NCI-H1930 (cell line): ENCODE data around the gene ADPRHL1.
"Not testable (repeated sequence)": the region's sequence is repeated elsewhere in the genome, so short reads cannot be mapped to it uniquely, and the experiment has no call there.

Experiments used
- DNase-seq, 2 experiments: peaks; one replicate each; lab custom pipeline; 2025; lab: John Stamatoyannopoulos, UW

ADPRHL1 gene

DNA sequence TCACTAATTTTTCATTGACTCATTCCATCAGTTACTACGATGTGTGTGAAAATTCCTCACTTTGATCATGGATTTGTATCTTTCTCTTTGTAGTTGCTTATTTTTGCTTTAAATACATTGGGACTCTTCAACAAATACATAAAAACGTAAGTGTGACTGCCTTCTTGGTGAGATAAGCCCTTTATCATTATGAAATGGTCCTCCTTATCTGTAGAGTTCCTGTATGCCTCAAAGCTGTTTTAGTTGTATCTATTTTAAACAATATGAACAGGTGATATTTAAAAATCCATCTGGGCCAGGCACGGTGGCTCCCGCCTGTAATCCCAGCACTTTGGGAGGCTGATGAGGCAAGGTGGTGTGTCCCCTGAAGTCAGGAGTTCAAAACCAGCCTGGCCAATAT is 25.9 kb upstream of the ADPRHL1 start:
- DNase-seq: no peak

DNA sequence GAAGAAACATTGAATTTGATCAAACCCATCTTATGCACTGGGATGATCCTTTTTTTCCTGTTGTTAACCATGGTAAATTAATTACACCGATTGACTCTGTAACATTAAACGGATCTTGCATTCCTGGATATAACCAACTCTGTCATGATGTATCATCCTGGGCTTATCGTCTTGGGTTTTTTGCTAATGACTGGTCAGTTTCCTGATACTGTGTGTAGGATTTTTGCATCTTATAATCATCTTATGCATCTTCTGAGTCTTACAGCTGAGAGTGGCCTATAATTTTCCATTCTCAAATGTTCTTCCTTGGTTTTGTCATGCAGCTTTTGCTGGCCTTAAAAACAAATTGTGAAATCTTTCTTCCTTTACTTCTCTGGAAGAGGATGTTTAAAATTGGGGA is 24.4 kb upstream of the ADPRHL1 start:
- DNase-seq: no peak

DNA sequence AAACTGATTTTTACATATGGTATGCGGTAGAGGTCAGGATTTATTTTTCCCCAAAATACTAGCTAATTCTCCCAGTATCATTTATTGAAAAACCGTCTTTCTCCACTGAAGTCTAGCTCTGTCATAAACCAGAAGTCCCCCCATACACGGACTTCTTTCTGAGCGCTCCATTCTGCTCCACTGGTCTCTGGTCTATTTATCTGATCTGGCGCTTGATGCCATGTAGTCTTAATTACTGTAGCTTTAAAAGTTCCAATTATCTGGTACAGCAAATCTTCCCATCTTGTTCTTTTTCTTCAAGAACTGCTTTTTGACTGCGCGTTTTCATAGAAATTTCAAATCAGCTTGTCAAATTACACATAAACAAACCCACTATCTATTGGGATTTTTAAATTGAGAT is 23.5 kb upstream of the ADPRHL1 start:
- no peak for DNase-seq

DNA sequence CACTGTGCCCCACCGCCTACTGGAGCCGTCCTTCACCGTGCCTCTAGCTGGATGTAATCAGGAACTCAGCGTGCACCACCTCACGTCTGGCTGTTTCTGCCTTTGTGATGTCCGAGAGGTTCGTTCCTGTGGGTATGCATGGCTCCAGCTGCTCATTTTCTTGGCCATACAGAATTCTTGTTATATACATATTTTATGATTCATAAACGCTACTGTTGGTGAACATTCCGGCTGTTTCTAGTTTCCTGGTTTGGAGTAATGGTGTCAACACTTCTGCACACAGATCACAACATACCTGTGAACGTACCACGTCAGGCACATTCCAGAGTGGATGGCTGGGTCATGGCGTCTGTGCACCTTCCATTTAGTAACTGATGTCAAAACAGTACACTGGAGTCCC is 22.6 kb upstream of the ADPRHL1 start:
- DNase-seq: no peak

DNA sequence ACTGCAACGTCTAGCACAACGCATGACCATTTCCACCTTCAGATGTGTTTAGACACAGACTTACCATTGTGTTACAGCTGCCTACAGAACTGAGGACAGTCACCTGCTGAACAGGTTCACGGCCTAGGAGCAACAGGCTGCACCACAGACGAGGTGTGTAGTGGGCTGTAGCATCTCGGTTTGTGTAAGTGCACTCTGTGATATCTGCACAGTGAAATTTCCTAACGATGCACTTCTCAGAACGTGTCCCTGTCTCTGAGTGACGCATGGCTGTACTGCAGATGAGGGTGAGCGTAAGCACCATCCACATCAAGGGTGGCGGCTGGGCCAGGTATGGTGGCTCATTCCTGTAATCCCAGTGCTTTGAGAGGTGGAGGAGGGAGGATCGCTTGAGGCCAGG is 22.0 kb upstream of the ADPRHL1 start:
- DNase-seq: no peak

DNA sequence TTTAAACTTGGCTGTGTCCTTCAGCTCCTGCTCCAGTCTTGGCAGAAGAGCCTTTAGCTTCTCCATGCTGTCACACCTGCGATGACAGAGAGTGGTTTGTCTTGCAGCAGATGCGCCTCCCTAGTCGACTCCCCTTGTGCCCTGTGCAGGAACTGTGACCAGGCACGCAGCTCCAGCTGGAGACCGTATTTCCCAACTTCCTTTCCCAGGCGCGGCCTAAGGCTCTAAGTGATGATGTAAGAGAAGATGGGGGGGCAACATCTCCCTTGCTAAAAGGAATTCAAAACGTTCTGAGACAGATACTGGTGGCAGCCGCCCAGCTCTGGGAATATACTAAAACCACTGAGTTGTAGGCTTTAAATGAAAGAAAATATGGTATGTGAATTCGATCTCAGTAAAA is 20.9 kb upstream of the ADPRHL1 start:
- DNase-seq: no peak

DNA sequence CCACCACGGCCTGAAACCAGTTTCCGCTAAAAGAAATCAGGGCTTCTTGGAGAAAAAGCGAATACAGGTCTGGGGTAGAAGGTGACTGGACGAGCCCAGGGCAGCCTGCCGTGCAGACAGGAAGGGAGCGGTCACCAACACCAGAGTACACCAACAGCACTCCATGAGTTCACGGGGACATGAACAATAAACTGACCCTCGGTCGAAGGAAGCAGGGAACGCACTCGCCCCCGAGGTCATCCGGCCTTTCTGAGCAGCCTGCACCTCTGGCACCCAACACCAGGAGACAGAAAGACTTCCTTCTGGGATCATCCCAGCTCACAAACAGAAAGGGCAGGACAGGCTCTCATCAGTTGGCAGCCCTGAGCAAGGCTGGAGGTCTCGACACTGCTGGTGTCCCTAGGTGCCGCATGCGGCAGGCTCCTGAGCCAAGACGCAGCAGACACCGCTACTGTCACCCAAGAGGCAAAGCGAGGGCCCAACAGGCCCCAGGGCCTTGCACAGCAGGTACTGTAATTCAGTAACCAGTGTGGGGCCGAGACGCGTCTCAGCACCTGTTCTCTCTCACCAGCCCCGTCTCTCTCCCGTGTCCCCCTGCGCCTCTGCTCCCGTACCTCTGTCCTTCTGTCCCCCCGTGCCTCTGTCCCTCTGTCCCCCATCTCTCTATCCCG is 19.2 kb upstream of the ADPRHL1 start:
- DNase-seq: no peak

DNA sequence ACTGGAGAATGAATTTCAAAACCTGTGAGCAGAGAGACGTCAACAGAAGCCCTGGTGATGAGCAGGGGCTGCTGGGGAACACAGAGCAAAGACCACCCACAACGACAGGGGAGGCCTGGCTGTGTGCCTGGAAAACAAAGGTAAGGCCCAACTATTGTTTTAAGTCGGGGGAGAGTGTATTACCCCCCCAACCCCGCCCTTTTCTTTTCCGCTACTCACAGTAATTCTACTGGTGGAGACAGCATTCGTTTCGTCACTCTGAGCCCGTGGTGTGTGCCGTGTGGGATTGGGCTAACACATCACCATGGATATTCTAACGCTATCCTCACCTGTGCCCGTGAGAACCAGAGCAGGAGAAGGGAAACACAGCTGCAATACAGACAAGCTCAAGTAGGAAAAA is 18.6 kb upstream of the ADPRHL1 start:
- DNase-seq: no peak

DNA sequence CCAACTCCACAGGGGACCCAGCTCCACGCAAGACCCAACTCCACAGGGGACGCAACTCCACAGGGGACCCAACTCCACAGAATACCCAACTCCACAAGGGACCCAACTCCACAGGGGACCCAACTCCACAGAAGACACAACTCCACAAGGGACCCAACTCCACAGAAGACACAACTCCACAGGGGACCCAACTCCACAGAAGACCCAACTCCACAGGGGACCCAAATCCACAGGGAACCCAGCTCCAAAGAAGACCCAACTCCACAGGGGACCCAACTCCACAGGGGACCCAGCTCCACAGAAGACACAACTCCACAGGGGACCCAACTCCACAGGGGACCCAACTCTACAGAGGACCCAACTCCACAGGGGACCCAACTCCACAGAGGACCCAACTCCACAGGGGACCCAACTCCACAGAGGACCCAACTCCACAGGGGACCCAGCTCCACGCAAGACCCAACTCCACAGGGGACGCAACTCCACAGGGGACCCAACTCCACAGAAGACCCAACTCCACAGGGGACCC is 17.4 kb upstream of the ADPRHL1 start:
- not testable (repeated sequence) for DNase-seq

DNA sequence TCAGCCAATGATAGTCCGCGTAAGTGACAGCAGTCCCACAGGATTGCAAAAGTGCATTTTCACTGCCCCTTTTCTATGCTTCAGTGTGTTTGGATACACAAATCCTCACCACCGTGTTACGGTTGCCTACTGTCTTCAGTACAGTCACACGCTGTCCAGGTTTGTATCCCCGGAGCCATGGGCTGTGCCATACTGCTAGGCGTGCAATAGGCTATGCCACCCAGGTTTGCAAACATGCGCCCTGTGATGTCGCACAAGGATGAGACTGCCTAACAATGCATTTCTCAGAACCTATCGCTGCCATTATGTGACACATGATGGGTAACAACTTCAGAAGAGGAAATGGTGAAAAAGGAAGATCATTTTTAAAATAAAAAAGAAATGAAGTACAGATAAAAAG is 16.8 kb upstream of the ADPRHL1 start:
- no peak for DNase-seq

DNA sequence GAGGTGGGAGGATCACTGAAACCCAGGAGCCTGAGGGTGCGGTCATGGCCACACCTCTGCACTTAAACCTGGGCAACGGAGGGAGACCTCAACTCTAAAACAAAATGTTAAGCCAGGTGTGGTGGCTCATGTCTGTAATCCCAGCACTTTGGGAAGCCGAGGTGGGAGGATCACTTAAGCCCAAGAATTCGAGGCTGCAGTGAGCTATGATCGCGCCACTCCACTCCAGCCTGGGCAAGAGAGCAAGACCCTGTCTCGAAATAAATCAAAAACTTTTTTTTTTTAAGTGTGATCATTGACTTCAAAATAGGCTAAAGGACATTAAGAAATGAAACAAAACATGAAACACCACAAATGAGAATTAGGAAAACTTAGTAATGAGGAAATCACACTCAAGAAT is 16.3 kb upstream of the ADPRHL1 start:
- no peak for DNase-seq

DNA sequence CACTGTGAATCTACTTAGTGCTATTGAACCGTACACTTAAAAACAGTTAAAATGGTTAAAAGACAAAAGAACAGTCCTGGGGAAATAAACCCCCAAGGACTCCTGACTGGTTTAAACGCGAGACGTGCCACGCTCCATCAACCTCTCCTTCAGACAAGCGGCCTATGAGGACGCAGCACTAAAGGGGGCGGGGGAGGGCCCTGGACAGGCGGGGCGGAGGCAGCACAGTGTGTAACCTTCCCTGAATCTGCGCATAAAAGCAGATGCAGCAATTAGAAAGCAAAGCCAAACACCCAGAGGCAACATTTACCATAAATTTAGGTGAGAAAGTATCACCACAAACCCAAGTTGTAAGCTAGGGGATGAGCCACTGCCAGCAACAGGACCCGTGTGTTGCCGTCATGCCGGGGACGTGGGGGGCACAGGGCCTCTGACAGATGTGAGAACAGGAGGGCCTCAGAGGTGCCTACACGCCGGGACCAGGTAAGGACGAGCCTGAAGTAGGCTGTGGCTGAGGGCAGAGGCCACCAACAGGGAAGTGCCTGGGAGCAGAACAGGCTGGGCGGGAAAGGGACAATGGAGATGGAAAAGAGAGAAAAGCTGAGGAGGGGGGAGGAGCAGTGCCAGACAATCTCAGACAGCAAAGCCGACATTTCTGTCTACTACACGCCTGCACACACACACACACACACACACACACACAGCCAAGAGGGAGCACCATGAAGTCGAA is 15.3 kb upstream of the ADPRHL1 start:
- no peak for DNase-seq

DNA sequence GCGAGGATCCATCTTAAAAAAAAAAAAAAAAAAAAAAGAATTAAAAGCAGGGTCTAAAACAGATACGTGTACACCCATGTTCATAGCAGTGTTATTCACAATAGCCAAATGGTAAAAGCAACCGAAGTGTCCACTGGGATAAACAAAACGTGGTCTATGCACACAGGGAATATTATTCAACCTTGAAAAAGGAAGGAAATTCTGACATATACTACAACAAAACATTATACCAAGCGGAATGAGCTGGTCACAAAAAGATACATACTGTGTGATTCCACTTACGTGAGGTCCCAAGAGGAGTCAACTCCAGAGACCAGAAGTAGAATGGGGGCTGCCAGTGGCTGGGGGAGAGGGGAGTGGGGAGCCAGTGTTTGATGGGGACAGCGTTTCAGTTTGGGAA is 14.7 kb upstream of the ADPRHL1 start:
- DNase-seq: no peak

DNA sequence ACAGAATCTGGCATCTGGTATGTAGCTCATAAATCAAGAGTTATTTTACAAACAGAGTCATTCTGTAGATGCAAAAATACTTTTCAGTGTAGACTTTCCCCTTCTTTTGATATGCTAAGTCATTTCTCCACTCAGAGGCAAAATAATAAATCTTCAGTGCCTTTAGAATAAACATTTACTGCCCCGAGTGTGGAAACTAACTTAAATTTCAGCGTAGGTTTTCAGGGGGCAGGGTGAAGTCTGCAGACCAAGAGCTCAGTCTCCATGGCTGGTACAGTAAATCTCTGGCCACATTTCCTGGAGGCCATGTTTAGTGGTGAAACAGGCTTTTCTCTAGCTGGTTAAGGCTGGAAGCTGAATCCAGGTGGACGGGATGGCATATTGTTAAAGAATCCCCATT is 13.1 kb upstream of the ADPRHL1 start:
- DNase-seq: no peak

DNA sequence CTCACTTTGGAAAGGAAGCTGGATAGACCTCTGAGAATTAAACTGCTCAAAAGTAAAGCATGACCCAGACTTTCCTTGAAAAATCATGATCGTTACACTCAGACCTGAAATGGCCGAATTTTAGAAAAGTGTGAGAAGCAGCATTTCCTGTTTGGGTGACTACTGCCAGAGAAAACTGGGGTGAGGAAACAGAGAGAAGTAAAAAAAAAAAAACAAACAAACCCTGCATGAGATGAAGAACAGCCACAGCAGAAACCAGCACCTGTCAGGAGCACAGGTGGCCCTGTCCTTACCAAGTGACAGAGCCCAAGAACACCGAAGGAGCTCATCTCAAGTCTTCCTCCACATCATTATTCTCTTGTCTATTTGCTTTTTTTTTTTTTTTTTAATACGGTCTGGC is 12.0 kb upstream of the ADPRHL1 start:
- no peak for DNase-seq

DNA sequence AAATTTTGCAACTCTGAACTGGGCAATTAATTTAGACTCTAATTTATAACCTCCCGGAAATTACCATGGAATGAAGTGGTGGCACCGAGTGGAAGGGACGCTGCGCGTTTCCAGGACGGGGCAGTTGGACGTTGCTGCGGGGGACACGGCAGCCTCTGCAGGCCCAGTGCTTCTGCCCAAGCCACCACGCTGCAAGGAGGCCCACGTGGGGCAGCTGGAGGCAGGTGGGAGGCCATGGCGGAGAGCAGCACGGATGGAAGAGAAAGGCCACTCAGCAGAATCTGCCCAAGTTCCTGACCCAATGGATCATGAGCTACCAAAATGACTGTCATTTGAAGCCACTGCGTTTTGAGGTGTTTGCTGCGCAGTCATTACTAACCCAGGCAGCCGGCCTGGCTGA is 11.2 kb upstream of the ADPRHL1 start:
- DNase-seq: no peak

DNA sequence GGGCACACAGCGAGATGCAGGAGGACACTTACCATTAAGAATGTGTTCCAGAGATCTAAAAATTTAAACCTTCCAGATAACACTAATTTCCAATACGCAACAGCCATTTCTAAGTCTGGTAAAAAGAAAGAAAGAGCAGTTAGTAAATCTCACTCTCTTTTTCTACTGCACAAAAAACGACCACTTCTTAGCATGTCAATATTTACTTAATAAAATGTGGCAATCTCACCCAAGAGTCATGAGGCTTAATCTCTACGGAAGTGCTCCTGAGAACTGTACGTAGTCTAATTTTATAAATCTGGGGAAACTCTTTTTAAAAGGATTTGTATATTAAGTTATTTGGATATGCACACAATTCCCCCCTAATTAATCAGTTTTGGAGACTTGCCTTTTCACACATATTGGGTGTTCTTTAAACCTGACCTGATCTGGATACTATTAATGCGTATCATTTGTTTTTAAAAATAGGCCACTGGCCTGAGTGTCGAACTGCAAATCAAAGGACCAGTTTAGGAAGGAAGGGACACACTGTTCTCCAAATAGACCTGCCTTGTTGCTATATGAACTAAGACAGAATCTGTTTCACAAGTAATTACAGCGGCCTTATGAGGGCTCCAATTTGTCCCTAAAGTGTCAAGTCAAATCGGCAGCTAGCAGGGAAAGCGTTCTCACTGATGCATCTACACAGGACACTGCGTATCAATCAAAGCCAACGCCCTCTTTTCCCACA is 7.9 kb upstream of the ADPRHL1 start:
- DNase-seq: no peak

DNA sequence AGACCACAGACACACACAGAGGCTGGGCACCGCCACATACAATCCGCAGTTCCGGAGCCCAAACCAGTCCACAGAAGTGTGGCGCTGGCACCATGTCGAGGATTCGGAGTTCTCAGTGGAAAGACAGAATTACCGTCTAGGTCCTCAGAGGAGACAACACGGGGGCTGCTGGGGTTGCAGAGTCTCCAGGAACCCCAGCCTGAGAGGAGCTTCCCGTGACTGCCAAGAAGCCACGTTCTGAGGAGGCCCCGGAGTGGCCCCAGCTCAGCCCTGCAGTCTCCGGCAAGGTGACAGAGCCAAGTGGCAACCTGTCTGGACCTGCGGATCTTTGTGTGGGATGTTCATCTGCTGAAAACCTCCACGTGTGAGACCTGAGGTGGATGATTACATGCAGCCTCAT is 7.3 kb upstream of the ADPRHL1 start:
- no peak for DNase-seq

DNA sequence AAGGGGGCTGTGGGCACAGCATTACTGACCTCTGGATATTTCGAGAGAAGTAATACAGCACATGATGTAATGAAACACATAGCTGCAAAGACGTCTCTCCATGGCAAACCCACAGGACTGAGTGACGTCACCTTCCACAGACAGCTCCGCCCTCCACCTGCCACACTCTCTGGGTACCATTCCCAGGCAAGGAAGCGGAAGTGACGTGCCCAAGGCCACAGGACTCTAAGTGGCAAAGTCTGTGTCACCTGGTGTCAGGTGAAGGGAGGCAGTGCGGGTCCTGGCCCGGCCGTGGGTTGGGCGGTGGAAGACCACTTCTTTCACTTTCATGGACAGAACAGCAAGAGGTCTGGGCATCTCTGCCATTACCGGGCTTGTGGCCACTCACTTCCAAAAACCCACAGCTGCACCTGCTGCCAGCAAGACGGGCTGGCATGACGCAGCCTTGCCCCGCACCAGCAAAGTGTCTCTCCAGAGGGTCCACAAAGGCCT is 6.8 kb upstream of the ADPRHL1 start:
- DNase-seq: no peak

DNA sequence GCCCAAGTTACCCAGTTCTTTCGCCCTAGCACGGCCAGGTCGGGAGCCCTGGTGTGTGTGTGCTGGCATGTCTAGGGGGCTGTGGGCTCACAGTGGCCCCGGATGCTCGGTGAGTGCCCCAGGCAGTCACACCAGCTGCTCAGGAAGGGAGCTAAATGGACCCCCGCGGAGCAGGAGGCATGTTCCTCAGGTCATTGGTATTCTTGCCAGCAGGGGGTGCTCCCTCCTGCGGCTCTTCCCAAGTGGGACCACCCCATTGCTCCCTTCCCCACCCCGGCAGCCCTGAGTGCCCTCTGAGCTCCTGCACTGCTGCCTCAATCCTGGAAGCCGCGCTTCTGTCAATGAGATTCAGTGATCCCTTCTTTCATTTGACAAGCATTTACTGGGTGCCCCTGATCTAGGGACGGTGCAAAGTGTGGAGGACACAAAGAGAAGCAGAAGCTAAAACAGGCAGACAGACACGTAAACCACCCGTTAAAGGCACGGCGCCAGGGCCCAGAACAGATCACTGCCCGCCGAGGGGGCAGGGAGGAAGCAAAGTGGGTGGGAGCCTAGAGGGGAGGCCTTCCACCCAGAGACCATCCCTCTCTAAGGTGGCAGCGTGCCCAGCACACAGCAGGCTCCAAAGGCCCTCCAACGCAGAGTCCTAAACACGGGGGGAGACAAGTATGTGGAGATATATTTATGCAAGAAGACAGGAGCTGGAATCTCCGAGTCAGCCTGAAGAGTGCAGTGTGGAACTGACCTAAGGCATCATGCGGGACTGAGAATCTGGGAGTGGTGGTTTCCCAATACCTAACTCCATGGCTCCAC is 5.2 kb upstream of the ADPRHL1 start:
- no peak for DNase-seq

DNA sequence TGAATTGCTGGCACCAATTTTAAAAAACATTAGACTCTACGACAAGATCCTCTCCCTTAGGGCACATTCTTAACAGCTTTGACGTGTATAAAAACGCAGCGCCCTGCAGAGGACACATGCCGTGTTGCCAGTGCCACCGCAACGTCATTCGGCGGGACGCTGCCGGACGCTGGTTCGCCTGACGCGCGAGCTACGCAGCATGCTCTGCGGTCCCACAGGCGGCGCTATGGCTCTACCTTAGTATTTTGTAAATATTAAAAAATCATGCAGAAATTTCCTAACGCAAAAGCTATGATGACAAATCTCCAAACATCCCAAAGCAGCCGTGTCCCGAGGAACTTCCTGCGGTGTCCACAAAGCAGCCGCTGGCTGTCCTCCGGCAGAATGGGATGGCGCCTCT is 4.2 kb upstream of the ADPRHL1 start:
- DNase-seq: no peak

DNA sequence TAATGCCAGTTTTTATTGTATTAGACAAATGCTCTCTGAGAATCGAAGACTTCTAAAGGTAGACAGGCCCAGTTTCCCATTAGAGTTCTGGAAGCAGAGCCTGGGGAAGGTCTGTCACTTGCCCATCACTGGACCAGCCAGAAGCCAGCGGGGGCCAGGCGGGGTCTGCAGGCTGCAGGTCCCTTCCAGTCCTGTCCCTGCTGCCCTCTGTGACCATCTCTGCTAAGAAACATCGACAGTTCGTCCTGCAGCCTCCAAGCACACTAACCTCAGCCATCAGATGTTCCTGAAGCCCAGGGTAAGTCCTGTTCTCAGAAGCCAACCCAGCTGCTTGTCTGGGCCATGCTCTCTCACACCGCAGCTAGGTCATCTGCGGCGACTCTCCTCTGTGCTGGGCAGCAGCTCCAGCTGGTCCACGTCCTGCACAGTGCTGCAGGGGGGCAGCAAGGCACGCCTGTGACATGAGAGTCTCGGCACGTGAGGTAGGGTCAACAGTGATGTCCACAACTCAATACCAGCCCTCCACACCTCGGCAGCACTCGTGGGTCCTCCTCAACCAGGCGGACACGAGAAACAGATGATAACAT is 2.9 kb upstream of the ADPRHL1 start:
- DNase-seq: no peak
